Measurements from ENCODE around the gene LTV1.

LTV1 gene, protein sequence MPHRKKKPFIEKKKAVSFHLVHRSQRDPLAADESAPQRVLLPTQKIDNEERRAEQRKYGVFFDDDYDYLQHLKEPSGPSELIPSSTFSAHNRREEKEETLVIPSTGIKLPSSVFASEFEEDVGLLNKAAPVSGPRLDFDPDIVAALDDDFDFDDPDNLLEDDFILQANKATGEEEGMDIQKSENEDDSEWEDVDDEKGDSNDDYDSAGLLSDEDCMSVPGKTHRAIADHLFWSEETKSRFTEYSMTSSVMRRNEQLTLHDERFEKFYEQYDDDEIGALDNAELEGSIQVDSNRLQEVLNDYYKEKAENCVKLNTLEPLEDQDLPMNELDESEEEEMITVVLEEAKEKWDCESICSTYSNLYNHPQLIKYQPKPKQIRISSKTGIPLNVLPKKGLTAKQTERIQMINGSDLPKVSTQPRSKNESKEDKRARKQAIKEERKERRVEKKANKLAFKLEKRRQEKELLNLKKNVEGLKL

DNA sequence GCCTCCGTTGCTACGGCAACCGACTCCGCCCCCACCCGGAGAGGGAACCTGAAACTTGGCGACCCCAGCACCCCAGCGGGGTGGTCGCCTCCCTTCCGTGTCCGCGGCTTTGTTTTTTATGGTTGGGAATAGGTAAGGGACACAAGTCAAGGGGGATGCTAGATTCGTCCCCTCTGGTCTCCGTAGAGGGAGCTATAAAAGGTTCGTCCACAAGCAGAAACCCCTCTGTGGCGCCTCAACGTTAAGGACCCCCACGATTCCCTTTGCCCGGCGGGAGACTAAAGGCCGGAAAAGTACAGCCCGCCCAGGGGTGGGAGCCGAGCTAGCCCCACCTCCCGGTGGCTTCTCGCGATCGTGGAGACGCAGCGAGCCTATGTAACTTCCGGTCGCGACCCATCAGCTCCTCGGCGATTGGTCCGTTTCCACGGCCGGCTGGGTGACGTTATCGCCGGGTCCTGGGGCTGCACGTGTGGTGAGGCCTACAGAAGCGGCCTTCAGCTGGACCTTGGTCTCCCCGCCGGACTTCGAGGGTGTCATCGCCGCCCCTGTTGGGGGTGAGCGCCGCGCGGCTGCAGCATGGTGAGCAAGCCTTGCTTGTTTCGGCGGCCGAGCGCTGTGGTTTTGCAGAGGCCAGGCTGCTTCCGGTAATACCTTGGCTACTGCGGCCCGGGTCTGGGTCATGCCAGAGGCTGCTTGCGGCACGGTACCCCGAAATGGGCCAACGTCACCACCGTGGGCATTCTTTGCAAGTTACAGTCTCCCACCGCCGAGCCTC lies at the start of gene LTV1:
LTV1 (plus strand) TSS at position 437 of the 775 bp plus-strand sequence; CDS start at position 577, 140 bp downstream.
- peak; percentile 100 for TF ChIP-seq ZBTB7A (IDR thresholded peaks at IDR 0.05; ENCODE audit: low read depth)
- TF ChIP-seq EGR1 (IDR thresholded peaks at IDR 0.05) = no peak
- TF ChIP-seq FOXM1 (IDR thresholded peaks at IDR 0.05; ENCODE audit: borderline replicate concordance, low read depth) = 0 out of 2 replicates have a peak, but pooled peaks have one; percentile 30
- TF ChIP-seq RAD21 (IDR thresholded peaks at IDR 0.05; ENCODE audit: low read depth) = peak; percentile 5; the same call in 1 of the 2 replicates
- TF ChIP-seq TAF1 (IDR thresholded peaks at IDR 0.05; ENCODE audit: low read depth) = peak; percentile 63
- peak; percentile 38; the same call in 1 of the 2 replicates for TF ChIP-seq TCF12 (IDR thresholded peaks at IDR 0.05; ENCODE audit: low read depth)
- TF ChIP-seq YY1 (IDR thresholded peaks at IDR 0.05; ENCODE audit: low read depth) = no peak
- TF ChIP-seq, protein P1, sequence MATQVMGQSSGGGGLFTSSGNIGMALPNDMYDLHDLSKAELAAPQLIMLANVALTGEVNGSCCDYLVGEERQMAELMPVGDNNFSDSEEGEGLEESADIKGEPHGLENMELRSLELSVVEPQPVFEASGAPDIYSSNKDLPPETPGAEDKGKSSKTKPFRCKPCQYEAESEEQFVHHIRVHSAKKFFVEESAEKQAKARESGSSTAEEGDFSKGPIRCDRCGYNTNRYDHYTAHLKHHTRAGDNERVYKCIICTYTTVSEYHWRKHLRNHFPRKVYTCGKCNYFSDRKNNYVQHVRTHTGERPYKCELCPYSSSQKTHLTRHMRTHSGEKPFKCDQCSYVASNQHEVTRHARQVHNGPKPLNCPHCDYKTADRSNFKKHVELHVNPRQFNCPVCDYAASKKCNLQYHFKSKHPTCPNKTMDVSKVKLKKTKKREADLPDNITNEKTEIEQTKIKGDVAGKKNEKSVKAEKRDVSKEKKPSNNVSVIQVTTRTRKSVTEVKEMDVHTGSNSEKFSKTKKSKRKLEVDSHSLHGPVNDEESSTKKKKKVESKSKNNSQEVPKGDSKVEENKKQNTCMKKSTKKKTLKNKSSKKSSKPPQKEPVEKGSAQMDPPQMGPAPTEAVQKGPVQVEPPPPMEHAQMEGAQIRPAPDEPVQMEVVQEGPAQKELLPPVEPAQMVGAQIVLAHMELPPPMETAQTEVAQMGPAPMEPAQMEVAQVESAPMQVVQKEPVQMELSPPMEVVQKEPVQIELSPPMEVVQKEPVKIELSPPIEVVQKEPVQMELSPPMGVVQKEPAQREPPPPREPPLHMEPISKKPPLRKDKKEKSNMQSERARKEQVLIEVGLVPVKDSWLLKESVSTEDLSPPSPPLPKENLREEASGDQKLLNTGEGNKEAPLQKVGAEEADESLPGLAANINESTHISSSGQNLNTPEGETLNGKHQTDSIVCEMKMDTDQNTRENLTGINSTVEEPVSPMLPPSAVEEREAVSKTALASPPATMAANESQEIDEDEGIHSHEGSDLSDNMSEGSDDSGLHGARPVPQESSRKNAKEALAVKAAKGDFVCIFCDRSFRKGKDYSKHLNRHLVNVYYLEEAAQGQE (IDR thresholded peaks at IDR 0.05; ENCODE audit: low read depth) = peak; percentile 23; the same call in 1 of the 2 replicates
- TF ChIP-seq, protein P2, sequence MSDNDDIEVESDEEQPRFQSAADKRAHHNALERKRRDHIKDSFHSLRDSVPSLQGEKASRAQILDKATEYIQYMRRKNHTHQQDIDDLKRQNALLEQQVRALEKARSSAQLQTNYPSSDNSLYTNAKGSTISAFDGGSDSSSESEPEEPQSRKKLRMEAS (IDR thresholded peaks at IDR 0.05) = peak; percentile 99
- TF ChIP-seq CREB1 (IDR thresholded peaks at IDR 0.05; ENCODE audit: low read depth) = peak; percentile 87
- TF ChIP-seq CEBPB (IDR thresholded peaks at IDR 0.05) = no peak
- peak; percentile 29; the same call in 1 of the 2 replicates for TF ChIP-seq EP300 (IDR thresholded peaks at IDR 0.05; ENCODE audit: borderline replicate concordance)
- TF ChIP-seq TEAD4 (IDR thresholded peaks at IDR 0.05) = no peak; the same call in 1 of the 2 replicates
- no peak; the same call in 1 of the 2 replicates for TF ChIP-seq NFIC (IDR thresholded peaks at IDR 0.05)
- TF ChIP-seq, protein P3, sequence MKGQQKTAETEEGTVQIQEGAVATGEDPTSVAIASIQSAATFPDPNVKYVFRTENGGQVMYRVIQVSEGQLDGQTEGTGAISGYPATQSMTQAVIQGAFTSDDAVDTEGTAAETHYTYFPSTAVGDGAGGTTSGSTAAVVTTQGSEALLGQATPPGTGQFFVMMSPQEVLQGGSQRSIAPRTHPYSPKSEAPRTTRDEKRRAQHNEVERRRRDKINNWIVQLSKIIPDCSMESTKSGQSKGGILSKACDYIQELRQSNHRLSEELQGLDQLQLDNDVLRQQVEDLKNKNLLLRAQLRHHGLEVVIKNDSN (IDR thresholded peaks at IDR 0.05) = peak; percentile 50; the same call in 1 of the 2 replicates

DNA sequence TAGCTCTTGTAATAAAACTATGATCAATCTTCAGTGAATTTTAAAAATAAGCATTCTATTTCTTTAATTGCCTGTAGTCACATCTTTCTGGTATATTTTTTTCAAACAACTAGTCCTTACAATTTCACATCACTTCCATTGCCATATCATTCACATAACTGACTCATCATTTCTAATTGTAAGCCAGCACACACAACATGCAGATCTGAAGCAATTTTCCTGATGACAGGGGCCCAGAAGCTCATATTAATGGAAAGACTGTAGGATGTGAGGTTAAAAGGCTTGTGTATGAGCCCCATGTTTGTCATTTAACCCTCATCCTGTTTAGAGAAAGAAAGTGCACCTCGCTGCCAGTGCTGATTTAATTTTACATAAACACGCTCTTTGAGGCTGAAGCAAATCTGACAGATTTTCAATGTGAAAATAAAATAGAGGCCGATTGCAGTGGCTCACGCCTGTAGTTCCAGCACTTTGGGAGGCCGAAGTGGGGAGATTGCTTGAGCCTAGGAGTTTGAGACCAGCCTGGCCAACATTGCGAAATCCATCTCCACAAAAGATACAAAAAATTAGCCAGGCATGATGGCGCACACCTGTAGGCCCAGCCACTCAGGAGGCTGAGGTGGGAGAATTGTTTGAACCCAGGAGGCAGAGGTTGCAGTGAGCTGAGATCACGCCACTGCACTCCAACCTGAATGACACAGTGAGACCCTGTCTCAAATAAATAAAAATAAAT lies 40.1 kb upstream of the LTV1 start:
- TF ChIP-seq FOXM1 (IDR thresholded peaks at IDR 0.05; ENCODE audit: borderline replicate concordance, low read depth) = no peak
- TF ChIP-seq CEBPB (IDR thresholded peaks at IDR 0.05) = peak; percentile 51

DNA sequence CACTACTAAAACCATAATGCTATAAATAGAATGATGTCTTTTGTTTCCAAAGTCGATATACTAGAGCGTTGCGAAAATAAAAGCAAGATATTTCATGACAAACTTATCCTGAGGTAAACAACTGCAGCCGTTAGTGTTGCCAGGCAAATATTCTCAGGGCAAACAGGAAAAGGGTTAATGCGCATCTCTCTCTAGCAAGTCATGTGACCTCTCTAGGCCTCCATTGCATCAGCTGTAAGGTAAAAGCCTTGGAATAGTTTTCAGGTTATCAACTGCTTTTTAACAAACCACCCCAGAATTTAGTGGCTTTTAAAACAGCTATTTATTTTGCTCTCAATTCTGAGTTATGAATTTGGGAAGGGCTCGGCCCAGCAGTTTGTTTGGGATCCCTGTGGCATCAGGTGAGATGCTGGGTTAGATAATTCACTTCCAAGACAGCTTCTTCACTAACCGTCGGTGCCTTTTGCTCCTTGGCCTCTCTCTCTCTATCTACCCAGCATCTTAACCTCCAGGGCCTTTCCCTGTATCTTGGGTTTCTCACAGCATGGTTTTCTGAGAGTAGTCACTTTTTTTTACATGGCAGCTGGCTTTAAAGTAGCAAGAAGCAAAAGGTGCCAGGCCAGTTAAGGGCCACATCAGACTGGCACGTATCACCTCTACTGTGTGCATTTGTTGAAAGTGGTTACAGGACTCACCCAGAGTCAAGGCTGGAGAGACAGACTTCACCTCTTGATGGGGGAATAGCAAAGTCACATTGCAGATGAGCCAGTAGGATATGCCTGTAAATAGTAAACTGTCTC lies 39.2 kb upstream of the LTV1 start:
- TF ChIP-seq, protein P1 (IDR thresholded peaks at IDR 0.05; ENCODE audit: low read depth) = no peak
- TF ChIP-seq FOXM1 (IDR thresholded peaks at IDR 0.05; ENCODE audit: borderline replicate concordance, low read depth) = no peak
- no peak for TF ChIP-seq CEBPB (IDR thresholded peaks at IDR 0.05)
- TF ChIP-seq CREB1 (IDR thresholded peaks at IDR 0.05; ENCODE audit: low read depth) = no peak
- TF ChIP-seq NFIC (IDR thresholded peaks at IDR 0.05) = no peak
- TF ChIP-seq TEAD4 (IDR thresholded peaks at IDR 0.05) = no peak
- TF ChIP-seq, protein P2 (IDR thresholded peaks at IDR 0.05) = no peak
- no peak for TF ChIP-seq TAF1 (IDR thresholded peaks at IDR 0.05; ENCODE audit: low read depth)
- TF ChIP-seq ZBTB7A (IDR thresholded peaks at IDR 0.05; ENCODE audit: low read depth) = no peak
- TF ChIP-seq RAD21 (IDR thresholded peaks at IDR 0.05; ENCODE audit: low read depth) = no peak
- TF ChIP-seq, protein P3 (IDR thresholded peaks at IDR 0.05) = no peak
- TF ChIP-seq TCF12 (IDR thresholded peaks at IDR 0.05; ENCODE audit: low read depth) = no peak
- TF ChIP-seq EGR1 (IDR thresholded peaks at IDR 0.05) = no peak
- TF ChIP-seq EP300 (IDR thresholded peaks at IDR 0.05; ENCODE audit: borderline replicate concordance) = no peak
- TF ChIP-seq YY1 (IDR thresholded peaks at IDR 0.05; ENCODE audit: low read depth) = no peak

DNA sequence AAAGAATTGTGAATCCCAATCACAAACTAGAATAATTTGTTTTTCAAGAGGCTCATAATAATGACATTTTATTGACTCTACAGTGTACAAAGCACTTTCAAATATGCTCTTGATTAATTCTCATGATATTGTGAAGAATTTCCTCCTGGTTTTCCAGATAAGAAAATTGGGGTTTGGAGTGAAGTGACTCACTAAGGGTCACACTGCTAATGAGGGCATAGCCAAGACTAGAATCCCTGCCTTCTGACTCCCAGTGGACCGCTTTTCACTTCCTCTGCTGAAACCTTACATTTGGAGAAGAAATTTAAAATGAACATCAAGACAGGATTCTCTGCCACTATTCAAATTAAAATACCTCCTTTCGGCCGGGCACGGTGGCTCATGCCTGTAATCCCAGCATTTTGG lies 38.3 kb upstream of the LTV1 start:
- TF ChIP-seq FOXM1 (IDR thresholded peaks at IDR 0.05; ENCODE audit: borderline replicate concordance, low read depth) (no peak), EGR1 (IDR thresholded peaks at IDR 0.05) (no peak), TEAD4 (IDR thresholded peaks at IDR 0.05) (no peak), TCF12 (IDR thresholded peaks at IDR 0.05; ENCODE audit: low read depth) (no peak), YY1 (IDR thresholded peaks at IDR 0.05; ENCODE audit: low read depth) (no peak), TAF1 (IDR thresholded peaks at IDR 0.05; ENCODE audit: low read depth) (no peak), EP300 (IDR thresholded peaks at IDR 0.05; ENCODE audit: borderline replicate concordance) (no peak), CEBPB (IDR thresholded peaks at IDR 0.05) (no peak), RAD21 (IDR thresholded peaks at IDR 0.05; ENCODE audit: low read depth) (no peak), ZBTB7A (IDR thresholded peaks at IDR 0.05; ENCODE audit: low read depth) (no peak), NFIC (IDR thresholded peaks at IDR 0.05) (no peak), CREB1 (IDR thresholded peaks at IDR 0.05; ENCODE audit: low read depth) (no peak)
- TF ChIP-seq, protein P2 (IDR thresholded peaks at IDR 0.05) = no peak
- TF ChIP-seq, protein P3 (IDR thresholded peaks at IDR 0.05) = no peak
- TF ChIP-seq, protein P1 (IDR thresholded peaks at IDR 0.05; ENCODE audit: low read depth) = no peak
